Activated CD4-positive, alpha-beta T cell treated with anti-CD3 and anti-CD28 coated beads for 36 hours (primary cell): ENCODE data around the gene MRGPRE. TPM values are rescaled to one million over a fixed set of nuclear protein-coding genes. Genes with fewer than 3 reads are reported as not detected.

ENCODE experiments used
- ATAC-seq: fragments of 200-7000 bp; cut with Tn5 transposase; one replicate; pipeline ENCODE4 v1.10.0; 2021; ENCODE audit warnings: mild to moderate bottlenecking, moderate library complexity
- CTCF ChIA-PET: fragments of 350-600 bp; sonication (Branson Sonifier 250); formaldehyde crosslinking; loops from one replicate; lab custom pipeline; 2021; ENCODE audit warnings: antibody characterized with exemption; lab: Charles Lee
- POLR2A ChIA-PET: fragments of 350-600 bp; sonication (Branson Sonifier 250); formaldehyde crosslinking; loops from one replicate; lab custom pipeline; 2021; ENCODE audit warnings: antibody characterized with exemption, inconsistent platforms; lab: Charles Lee
- DNase-seq: peaks from one replicate; pipeline ENCODE4 v3.0.0-alpha.2; 2020
- H3K27ac Mint-ChIP-seq: one replicate; pipeline ENCODE4 v1.8.0; 2021; ENCODE audit warnings: mixed read lengths
- H3K27me3 Mint-ChIP-seq: one replicate; pipeline ENCODE4 v1.8.0; 2021; ENCODE audit warnings: mixed read lengths
- H3K36me3 Mint-ChIP-seq: one replicate; pipeline ENCODE4 v1.8.0; 2021; ENCODE audit warnings: low read depth, mixed read lengths
- H3K4me1 Mint-ChIP-seq: one replicate; pipeline ENCODE4 v1.8.0; 2021; ENCODE audit warnings: mixed read lengths
- H3K4me3 Mint-ChIP-seq: one replicate; pipeline ENCODE4 v1.8.0; 2021; ENCODE audit warnings: mild to moderate bottlenecking, moderate library complexity, mixed read lengths
- H3K9me3 Mint-ChIP-seq: one replicate; pipeline ENCODE4 v1.8.0; 2021; ENCODE audit warnings: low read depth, mixed read lengths
- intact Hi-C, 2 experiments: fragments of 100-400 bp; cut with DNase I in 1 of 2; cut with micrococcal nuclease in 1 of 2; formaldehyde crosslinking; loops; one replicate each; pipeline versions ENCODE4 v1.14.2 to v1.15.1; 2022 to 2024; cut with DNase I, micrococcal nuclease
- total RNA-seq, 2 experiments: library from RNA; stranded (reverse); gene quantifications; one replicate each; pipeline ENCODE4 v1.2.3, GENCODE V29; 2021

Gene MRGPRE
- total RNA-seq, 2 experiments from 2014 or later: not detected

- intact Hi-C loops: no loop called here
- CTCF ChIA-PET: interaction anchor here (0.7 to 1.2 kb wide), 2 partner anchors 24 to 490 kb away, joined by 3 read pairs; no protein-coding TSS in a partner anchor
- DNase-seq: no peak
- Mint-ChIP-seq H3K36me3 (no peaks in the 10 kb centered on the region), H3K27me3 (no peaks in the 10 kb centered on the region), H3K27ac (no peak overlapping the region), H3K4me1 (no peaks in the 10 kb centered on the region), H3K9me3 (no peaks in the 10 kb centered on the region), H3K4me3 (no peak overlapping the region)
- no peak for ATAC-seq
- POLR2A ChIA-PET: interaction anchor here (0.6 kb wide), 1 partner anchor 80 kb away, joined by 4 read pairs; no protein-coding TSS in a partner anchor
Measured at GRCh38 chr11:3191586-3192324, 40.5 kb downstream of the MRGPRE start.

- POLR2A ChIA-PET: no interaction called here
Measured at GRCh38 chr11:3190600-3190999, 41.6 kb downstream of the MRGPRE start.

GRCh38 chr11:3189886-3190583 is 42.2 kb downstream of the MRGPRE start:
- no peak for ATAC-seq
- no peaks in the 10 kb centered on the region for H3K9me3 Mint-ChIP-seq
- no peaks in the 10 kb centered on the region for H3K4me1 Mint-ChIP-seq
- intact Hi-C loops: no loop called here
- H3K36me3 Mint-ChIP-seq: no peaks in the 10 kb centered on the region
- ChIA-PET POLR2A (no interaction called here), CTCF (interaction anchor here (0.5 kb wide), 1 partner anchor 939 kb away, joined by 3 read pairs; no protein-coding TSS in a partner anchor)
- no peak overlapping the region for H3K4me3 Mint-ChIP-seq
- no peak for DNase-seq
- H3K27me3 Mint-ChIP-seq: no peaks in the 10 kb centered on the region
- no peak overlapping the region for H3K27ac Mint-ChIP-seq

More at GRCh38 chr11:3190600-3190999, 41.6 kb downstream of the MRGPRE start:
- CTCF ChIA-PET: interaction anchor here (0.5 kb wide), 1 partner anchor 939 kb away, joined by 3 read pairs; no protein-coding TSS in a partner anchor
- Mint-ChIP-seq H3K9me3 (no peaks in the 10 kb centered on the region), H3K36me3 (no peaks in the 10 kb centered on the region), H3K27ac (no peak overlapping the region), H3K4me1 (no peaks in the 10 kb centered on the region), H3K4me3 (no peak overlapping the region), H3K27me3 (no peaks in the 10 kb centered on the region)
- intact Hi-C loops: no loop called here
- ATAC-seq (no peak), DNase-seq (no peak)

GRCh38 chr11:3189196-3189843 is 42.9 kb downstream of the MRGPRE start:
- H3K27me3 Mint-ChIP-seq: no peaks in the 10 kb centered on the region
- no peak for DNase-seq
- no peaks in the 10 kb centered on the region for H3K4me1 Mint-ChIP-seq
- no peaks in the 10 kb centered on the region for H3K36me3 Mint-ChIP-seq
- H3K9me3 Mint-ChIP-seq: no peaks in the 10 kb centered on the region
- intact Hi-C loops: no loop called here
- H3K4me3 Mint-ChIP-seq: no peak overlapping the region
- CTCF ChIA-PET: no interaction called here
- POLR2A ChIA-PET: no interaction called here
- no peak for ATAC-seq
- H3K27ac Mint-ChIP-seq: no peak overlapping the region

GRCh38 chr11:3188496-3189195 is 43.6 kb downstream of the MRGPRE start:
- CTCF ChIA-PET: no interaction called here
- intact Hi-C loops: no loop called here
- Mint-ChIP-seq H3K9me3 (no peaks in the 10 kb centered on the region), H3K27me3 (no peaks in the 10 kb centered on the region), H3K36me3 (no peaks in the 10 kb centered on the region), H3K4me3 (no peak overlapping the region), H3K4me1 (no peaks in the 10 kb centered on the region), H3K27ac (no peak overlapping the region)
- POLR2A ChIA-PET: no interaction called here
- ATAC-seq (no peak), DNase-seq (no peak)

- intact Hi-C loops: no loop called here
- no peak for DNase-seq
- no peak for ATAC-seq
Measured at GRCh38 chr11:3186166-3186953, 45.9 kb downstream of the MRGPRE start.

GRCh38 chr11:3184732-3185347 is 47.4 kb downstream of the MRGPRE start:
- no peaks in the 10 kb centered on the region for H3K4me1 Mint-ChIP-seq
- H3K27ac Mint-ChIP-seq: no peak overlapping the region
- intact Hi-C loops: no loop called here
- no peaks in the 10 kb centered on the region for H3K9me3 Mint-ChIP-seq
- no peak for ATAC-seq
- ChIA-PET POLR2A (no interaction called here), CTCF (interaction anchor here (0.9 kb wide), 1 partner anchor 15 kb away, joined by 3 read pairs; no protein-coding TSS in a partner anchor)
- no peak for DNase-seq
- H3K27me3 Mint-ChIP-seq: no peaks in the 10 kb centered on the region
- H3K4me3 Mint-ChIP-seq: no peak overlapping the region
- H3K36me3 Mint-ChIP-seq: no peaks in the 10 kb centered on the region

More at GRCh38 chr11:3186166-3186953, 45.9 kb downstream of the MRGPRE start:
- Mint-ChIP-seq H3K27me3 (no peaks in the 10 kb centered on the region), H3K4me3 (no peak overlapping the region), H3K4me1 (no peaks in the 10 kb centered on the region), H3K36me3 (no peaks in the 10 kb centered on the region), H3K9me3 (no peaks in the 10 kb centered on the region), H3K27ac (no peak overlapping the region)
- POLR2A ChIA-PET: no interaction called here
- CTCF ChIA-PET: no interaction called here

GRCh38 chr11:3183523-3183922 is 48.7 kb downstream of the MRGPRE start:
- Mint-ChIP-seq H3K9me3 (no peaks in the 10 kb centered on the region), H3K36me3 (no peaks in the 10 kb centered on the region), H3K27me3 (no peaks in the 10 kb centered on the region), H3K4me3 (no peak overlapping the region), H3K4me1 (no peaks in the 10 kb centered on the region), H3K27ac (no peak overlapping the region)
- DNase-seq (no peak), ATAC-seq (no peak)
- ChIA-PET CTCF (no interaction called here), POLR2A (no interaction called here)
- intact Hi-C loops: no loop called here

GRCh38 chr11:3182462-3182852 is 49.8 kb downstream of the MRGPRE start:
- Mint-ChIP-seq H3K27me3 (no peaks in the 10 kb centered on the region), H3K4me3 (no peak overlapping the region), H3K36me3 (no peaks in the 10 kb centered on the region), H3K4me1 (no peaks in the 10 kb centered on the region), H3K27ac (no peak overlapping the region), H3K9me3 (no peaks in the 10 kb centered on the region)
- no peak for DNase-seq
- intact Hi-C loops: no loop called here
- ATAC-seq: no peak
- POLR2A ChIA-PET: no interaction called here
- CTCF ChIA-PET: no interaction called here

GRCh38 chr11:3181725-3182461 is 50.3 kb downstream of the MRGPRE start:
- no peak for DNase-seq
- intact Hi-C loops: no loop called here
- ChIA-PET POLR2A (no interaction called here), CTCF (no interaction called here)
- H3K27ac Mint-ChIP-seq: no peak overlapping the region
- H3K4me1 Mint-ChIP-seq: no peaks in the 10 kb centered on the region
- no peaks in the 10 kb centered on the region for H3K9me3 Mint-ChIP-seq
- no peaks in the 10 kb centered on the region for H3K27me3 Mint-ChIP-seq
- no peak for ATAC-seq
- no peak overlapping the region for H3K4me3 Mint-ChIP-seq
- H3K36me3 Mint-ChIP-seq: no peaks in the 10 kb centered on the region
